GM15510 (cell line): ENCODE data around the gene RIBC1.

ENCODE experiments used
- POLR2A ChIP-seq: IDR thresholded peaks from 3 replicates; pipeline ENCODE4 v1.6.1; 2011; ENCODE audit warnings: borderline replicate concordance; ENCODE audit not compliant: insufficient read length; ENCODE audit errors: extremely low read depth

The RIBC1 gene

DNA sequence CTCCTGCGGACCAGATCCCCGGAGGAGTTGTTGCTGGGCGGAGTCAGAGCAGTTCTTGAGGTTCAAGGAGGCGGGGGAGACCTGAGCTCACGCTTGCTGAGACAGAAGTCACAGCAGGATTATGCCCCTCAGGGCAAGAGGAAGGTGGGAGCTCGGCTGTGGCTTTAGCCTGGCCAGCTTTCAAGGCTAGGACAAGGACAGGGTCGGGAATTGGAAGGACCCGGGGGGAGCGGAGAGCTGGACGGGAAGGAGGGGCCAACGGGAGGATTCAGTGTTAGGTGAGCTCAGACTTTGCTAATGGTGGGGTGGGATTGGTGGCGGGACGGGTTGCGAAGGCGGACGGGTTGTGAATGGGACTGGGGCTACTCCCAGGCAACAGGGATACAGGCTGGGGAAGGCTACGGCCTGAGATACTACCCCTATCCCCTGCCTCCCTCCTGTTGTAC lies at the start of gene RIBC1:
TSS of gene RIBC1 (plus strand) at position 13 of the 446 bp plus-strand sequence. CDS start 3,404 bp downstream, outside the sequence.
- TF ChIP-seq POLR2A, result no peak

DNA sequence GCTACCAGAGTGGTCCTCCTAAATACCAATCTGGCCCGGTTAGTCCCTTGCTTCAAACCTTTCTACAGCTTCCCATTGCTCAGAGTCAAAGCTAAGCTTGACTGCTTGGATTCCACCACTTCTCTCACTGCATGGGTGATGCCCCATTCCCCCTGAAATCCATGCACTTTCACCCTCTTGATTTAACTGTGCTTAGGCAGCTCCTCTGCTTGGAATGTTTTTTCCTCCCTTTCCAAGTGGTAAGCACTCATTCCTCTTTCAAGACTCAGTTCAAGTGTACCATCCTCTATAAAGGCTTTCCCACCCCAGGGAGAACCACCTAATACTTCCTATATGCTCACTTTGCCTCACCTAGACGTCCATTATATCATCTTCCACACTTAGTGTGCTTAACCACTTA lies 49.4 kb upstream of the RIBC1 start:
- TF ChIP-seq POLR2A, result no peak

- no peak for TF ChIP-seq POLR2A
Observed at GRCh38 chrX:53374222-53374820, 48.4 kb upstream of the RIBC1 start.

DNA sequence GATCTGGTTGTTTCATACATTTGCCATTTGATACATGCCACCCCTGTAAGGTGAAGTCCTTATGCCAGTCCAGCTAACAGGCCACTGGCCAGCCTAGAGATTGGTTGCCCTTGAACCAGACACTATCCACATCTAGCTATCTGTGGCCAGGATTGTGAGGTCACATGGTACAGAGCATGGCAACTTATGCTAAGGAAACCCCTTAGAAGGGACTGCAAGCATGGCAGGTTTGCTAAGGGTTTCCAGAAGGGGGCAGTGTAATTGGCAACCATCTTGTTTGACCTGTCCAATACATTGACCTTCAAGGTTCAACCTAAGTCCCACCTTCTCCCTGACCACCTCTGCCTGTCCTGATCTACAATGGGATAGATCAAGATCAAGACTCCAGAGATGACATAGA lies 47.8 kb upstream of the RIBC1 start:
- TF ChIP-seq POLR2A, result no peak

- no peak for TF ChIP-seq POLR2A
Observed at GRCh38 chrX:53376888-53377287, 45.8 kb upstream of the RIBC1 start.

DNA sequence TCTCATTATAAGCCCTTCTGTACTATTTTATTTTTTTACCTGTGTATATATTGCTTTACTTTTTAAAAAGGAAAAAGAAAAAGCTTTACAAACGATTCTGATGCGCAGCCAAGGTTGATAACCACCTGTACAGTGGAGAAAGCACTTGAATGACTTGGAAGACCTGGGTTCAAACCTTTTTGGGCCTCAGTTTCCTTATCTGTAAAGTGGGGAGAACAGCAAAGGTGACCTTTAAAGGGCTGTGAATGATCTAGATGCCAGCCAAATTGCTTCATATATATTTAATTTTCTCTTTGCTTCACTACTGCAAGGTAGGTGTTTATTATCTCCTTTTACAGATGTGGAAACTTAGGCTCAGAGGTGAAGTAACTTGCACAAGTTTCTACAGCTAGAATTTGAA lies 45.2 kb upstream of the RIBC1 start:
- TF ChIP-seq POLR2A, result no peak

- no peak for TF ChIP-seq POLR2A
Observed at GRCh38 chrX:53379008-53379710, 43.5 kb upstream of the RIBC1 start.

DNA sequence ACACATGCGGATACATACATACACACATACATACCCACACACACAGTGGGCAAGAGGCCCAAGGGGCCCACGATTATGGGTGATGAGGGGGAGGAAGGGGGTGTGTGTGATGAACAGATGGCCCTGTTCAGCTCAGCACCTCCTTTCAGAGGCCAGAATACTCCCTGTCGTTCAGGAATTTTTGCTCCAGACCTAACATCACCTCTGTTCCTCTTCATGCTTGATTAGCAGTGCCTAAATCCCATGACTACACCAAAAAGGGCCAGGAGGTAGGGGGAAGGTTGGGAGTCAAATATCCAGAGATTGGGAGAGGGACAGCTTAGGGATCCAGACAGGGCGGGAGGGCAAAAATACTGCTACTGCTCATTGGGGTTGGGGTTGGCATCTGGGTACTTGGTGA lies 42.9 kb upstream of the RIBC1 start:
- no peak for TF ChIP-seq POLR2A

DNA sequence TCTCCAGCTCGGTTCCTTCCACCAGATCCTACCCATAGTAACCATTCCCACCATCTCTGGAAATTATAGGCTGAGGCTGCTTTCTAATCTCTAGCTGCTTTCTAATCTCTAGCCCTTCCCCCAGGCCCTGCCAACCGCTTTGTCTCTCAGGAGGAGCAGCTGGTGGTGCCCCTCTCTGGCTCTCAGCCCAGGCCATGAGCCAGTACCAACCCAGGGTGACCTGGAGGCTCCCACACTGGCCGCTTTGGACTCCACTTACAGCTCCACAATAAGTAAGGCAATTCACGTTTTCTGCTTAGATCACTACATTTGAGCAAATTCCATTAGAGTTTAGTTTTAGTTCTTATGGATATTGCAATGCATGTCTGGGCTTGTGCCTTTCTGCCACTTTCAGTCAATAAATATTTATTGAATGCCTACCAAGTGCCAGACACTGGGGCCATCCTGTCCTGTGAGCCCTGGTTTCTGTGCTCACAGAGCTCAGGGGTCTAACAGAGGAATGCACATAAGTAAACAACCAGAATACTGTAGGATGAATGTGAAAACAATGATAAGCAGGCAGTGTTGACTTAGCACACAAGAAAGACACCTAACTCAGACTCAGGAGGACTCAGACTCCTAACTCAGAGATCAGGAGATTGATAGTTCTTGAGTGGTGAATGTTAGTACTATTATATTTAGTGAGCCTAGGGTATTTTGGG lies 39.1 kb upstream of the RIBC1 start:
- no peak for TF ChIP-seq POLR2A

DNA sequence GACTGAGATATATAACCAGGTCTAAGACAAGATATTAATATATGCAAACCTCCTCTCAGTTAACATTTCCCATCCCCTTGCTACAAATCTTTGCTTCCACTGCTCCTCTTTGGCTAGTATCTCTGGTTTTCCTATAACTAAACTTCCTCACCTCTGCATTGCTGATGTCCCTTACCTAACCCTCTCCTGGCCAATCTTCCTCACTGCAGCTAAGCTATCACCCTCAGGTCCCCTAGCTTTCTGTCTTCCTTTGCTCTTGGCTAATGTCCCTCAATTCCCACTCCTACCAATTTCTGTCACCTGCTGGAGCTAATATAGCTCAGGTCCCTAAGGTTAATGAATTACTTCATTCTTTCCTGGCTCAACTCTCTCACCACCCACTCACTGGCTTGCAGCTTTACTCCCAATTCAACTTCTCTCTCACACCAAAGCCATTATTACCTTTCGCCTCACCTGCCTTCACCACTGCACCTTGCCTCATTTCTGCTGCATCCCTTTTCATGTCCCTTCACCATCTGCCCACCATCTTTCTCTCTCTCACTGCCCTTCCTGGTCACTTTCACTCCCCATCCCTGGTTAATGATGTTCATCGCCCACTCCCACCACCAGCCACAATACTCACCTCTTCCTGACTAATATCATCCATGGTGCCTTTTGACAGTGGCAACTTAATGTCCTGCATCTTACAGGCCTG lies 26.9 kb upstream of the RIBC1 start:
- TF ChIP-seq POLR2A, result no peak

DNA sequence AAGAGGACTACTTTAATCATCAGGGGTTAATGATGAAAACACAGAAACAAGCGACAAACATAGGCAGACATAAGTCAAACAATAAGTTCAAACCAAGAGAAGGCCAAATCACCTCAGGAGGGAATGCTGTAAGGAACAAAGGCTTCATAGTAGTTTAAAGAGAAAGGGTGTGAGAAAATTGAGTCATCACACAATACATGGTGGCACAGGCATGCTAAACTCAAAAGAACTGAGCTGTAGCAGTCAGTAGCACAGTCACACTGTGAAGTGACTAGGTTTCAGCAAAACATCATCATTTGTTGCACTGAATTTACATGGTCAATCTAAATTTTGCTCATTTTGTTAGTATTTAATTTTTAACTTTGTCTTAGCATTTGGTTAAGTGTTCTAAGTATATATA lies 24.5 kb upstream of the RIBC1 start:
- TF ChIP-seq POLR2A, result no peak

GRCh38 chrX:53403535-53403934 lies 19.1 kb upstream of the RIBC1 start:
- no peak for TF ChIP-seq POLR2A

GRCh38 chrX:53412446-53412845 lies 10.2 kb upstream of the RIBC1 start:
- no peak for TF ChIP-seq POLR2A

DNA sequence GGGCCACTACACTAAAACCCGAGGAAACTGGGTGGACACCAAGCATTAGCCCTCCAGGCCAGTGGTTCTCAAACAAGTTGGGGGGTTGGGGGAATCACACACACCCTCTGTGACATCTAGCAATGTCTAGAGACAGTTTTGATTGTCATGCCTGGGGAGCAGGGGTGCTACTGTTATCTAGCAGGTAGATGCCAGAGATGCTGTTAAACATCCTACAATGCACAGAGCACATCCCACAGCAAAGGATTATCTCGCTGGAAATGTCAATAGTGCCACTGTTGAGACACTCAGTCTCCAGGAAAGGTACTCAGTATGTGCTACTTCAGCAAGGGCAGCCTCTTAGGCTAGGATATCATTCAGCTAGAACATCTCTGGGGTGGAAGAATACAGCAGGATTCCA lies 1.5 kb upstream of the RIBC1 start:
- no peak for TF ChIP-seq POLR2A

DNA sequence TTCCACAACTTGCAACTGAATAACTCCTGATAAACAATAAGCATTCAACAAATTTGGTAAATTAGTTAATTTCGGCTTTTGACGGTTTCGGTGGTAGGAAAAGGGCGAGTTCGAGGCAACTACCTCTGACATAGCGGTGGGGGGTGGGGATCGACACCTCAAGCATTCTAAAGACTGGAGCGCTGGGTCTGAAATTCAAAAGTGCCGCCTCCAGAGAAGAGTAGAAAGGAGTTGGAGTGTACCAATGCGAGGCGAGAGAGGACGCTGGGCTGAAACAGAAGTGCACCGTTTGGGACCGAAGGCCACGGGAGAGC lies 944 bp upstream of the RIBC1 start:
- no peak for TF ChIP-seq POLR2A
